IMR-90 (cell line): ENCODE results near the gene FNDC3B. TPM values are rescaled to one million over a fixed set of nuclear protein-coding genes. Genes with fewer than 3 reads are reported as not detected.

Source experiments
- ATAC-seq: fragments of 200-7000 bp; cut with Tn5 transposase; 2 replicates; pipeline ENCODE4 v1.9.1; 2020; ENCODE audit warnings: low read depth, mild to moderate bottlenecking, moderate library complexity
- BruUV-seq: library from RNA; stranded (reverse); fragments of 400-500 nt; replicated peaks from 2 replicates; lab custom pipeline; 2021; lab: Mats Ljungman, UMichigan
- CTCF ChIA-PET: fragments of 300-600 bp; formaldehyde crosslinking; extraction: SDS; loops from one replicate; lab custom pipeline; 2021; ENCODE audit warnings: antibody characterized with exemption; lab: Yijun Ruan, JAX
- POLR2A ChIA-PET: fragments of 300-600 bp; sonication (Branson Sonifier 250); formaldehyde crosslinking; loops from one replicate; lab custom pipeline; 2022; ENCODE audit warnings: antibody characterized with exemption; ENCODE audit not compliant: unreplicated experiment; lab: Charles Lee
- DNase-seq: peaks from one replicate; pipeline ENCODE4 v3.0.0; 2013
- H2AFZ ChIP-seq: replicated peaks from 2 replicates; pipeline ENCODE3; 2013; ENCODE audit warnings: low read length, mild to moderate bottlenecking; ENCODE audit not compliant: poor library complexity
- H2AK5ac ChIP-seq: 2 replicates; pipeline ENCODE4 v1.6.1; 2013; ENCODE audit warnings: low read depth, low read length, inconsistent platforms
- H2AK9ac ChIP-seq: replicated peaks from 2 replicates; pipeline ENCODE3; 2013; ENCODE audit warnings: mild to moderate bottlenecking, low read depth, low read length, moderate library complexity; ENCODE audit not compliant: poor library complexity
- H2BK120ac ChIP-seq: 2 replicates; pipeline ENCODE4 v1.6.1; 2013; ENCODE audit warnings: low read depth, low read length, inconsistent platforms
- H2BK15ac ChIP-seq: 3 replicates; pipeline ENCODE4 v1.6.1; 2013; ENCODE audit warnings: low read depth, low read length, inconsistent platforms
- H2BK20ac ChIP-seq: 2 replicates; pipeline ENCODE4 v1.6.1; 2013; ENCODE audit warnings: low read depth, mild to moderate bottlenecking, inconsistent platforms, low read length, moderate library complexity
- H2BK5ac ChIP-seq: 2 replicates; pipeline ENCODE4 v1.6.1; 2013; ENCODE audit warnings: mild to moderate bottlenecking, low read depth, low read length, inconsistent platforms; ENCODE audit not compliant: poor library complexity, severe bottlenecking
- H3K14ac ChIP-seq: replicated peaks from 2 replicates; pipeline ENCODE4 v1.6.1; 2013; ENCODE audit warnings: low read depth, low read length, inconsistent platforms
- H3K18ac ChIP-seq: 2 replicates; pipeline ENCODE4 v1.6.1; 2013; ENCODE audit warnings: low read depth, low read length, control low read depth
- H3K23ac ChIP-seq: 2 replicates; pipeline ENCODE4 v1.6.1; 2013; ENCODE audit warnings: low read depth, low read length, inconsistent platforms
- H3K27ac ChIP-seq: 2 replicates; pipeline ENCODE4 v1.5.1; 2013; ENCODE audit warnings: mild to moderate bottlenecking, control low read depth, low read length; ENCODE audit not compliant: insufficient read depth
- H3K27me3 ChIP-seq: 2 replicates; pipeline ENCODE4 v1.6.1; 2013; ENCODE audit warnings: low read length; ENCODE audit not compliant: control insufficient read depth, insufficient read depth
- H3K36me3 ChIP-seq: 2 replicates; pipeline ENCODE4 v1.6.1; 2013; ENCODE audit warnings: low read length, mixed read lengths; ENCODE audit not compliant: control insufficient read depth, insufficient read depth
- H3K4ac ChIP-seq: 2 replicates; pipeline ENCODE4 v1.6.1; 2013; ENCODE audit warnings: low read depth, low read length, inconsistent platforms
- H3K4me1 ChIP-seq: 2 replicates; pipeline ENCODE4 v1.6.1; 2013; ENCODE audit warnings: low read length, mixed read lengths; ENCODE audit not compliant: control insufficient read depth, insufficient read depth
- H3K4me2 ChIP-seq: 2 replicates; pipeline ENCODE4 v1.6.1; 2013; ENCODE audit warnings: low read depth, mild to moderate bottlenecking, control low read depth, low read length, moderate library complexity
- H3K4me3 ChIP-seq: 2 replicates; pipeline ENCODE4 v1.5.1; 2013; ENCODE audit warnings: low read depth, mild to moderate bottlenecking, control low read depth, low read length, moderate library complexity; ENCODE audit not compliant: insufficient read depth
- H3K56ac ChIP-seq: 2 replicates; pipeline ENCODE4 v1.6.1; 2013; ENCODE audit warnings: low read length, inconsistent platforms; ENCODE audit not compliant: insufficient read depth; ENCODE audit errors: extremely low read depth
- H3K79me1 ChIP-seq, 2 experiments: 2 replicates each; pipeline ENCODE4 v1.6.1; 2013; ENCODE audit warnings: low read length in 2 of 2, inconsistent platforms in 1 of 2, low read depth in 1 of 2
- H3K9ac ChIP-seq: 2 replicates; pipeline ENCODE4 v1.6.1; 2013; ENCODE audit warnings: low read depth, low read length, control low read depth
- H3K9me1 ChIP-seq: 2 replicates; pipeline ENCODE4 v1.6.1; 2013; ENCODE audit warnings: low read length, inconsistent platforms; ENCODE audit not compliant: insufficient read depth
- H3K9me3 ChIP-seq: 2 replicates; pipeline ENCODE4 v1.6.1; 2013; ENCODE audit warnings: low read length; ENCODE audit not compliant: control insufficient read depth, insufficient read depth
- H4K20me1 ChIP-seq: 2 replicates; pipeline ENCODE4 v1.6.1; 2013; ENCODE audit warnings: low read length, inconsistent platforms; ENCODE audit not compliant: insufficient read depth
- H4K5ac ChIP-seq: 2 replicates; pipeline ENCODE4 v1.6.1; 2013; ENCODE audit warnings: mild to moderate bottlenecking, low read depth, low read length, control low read depth
- H4K8ac ChIP-seq, 2 experiments: 2 replicates each; pipeline ENCODE4 v1.6.1; 2013; ENCODE audit warnings: low read depth in 2 of 2, low read length in 2 of 2, control low read depth in 1 of 2, inconsistent platforms in 1 of 2
- H4K91ac ChIP-seq: 2 replicates; pipeline ENCODE4 v1.6.1; 2013; ENCODE audit warnings: low read depth, low read length, inconsistent platforms; ENCODE audit not compliant: insufficient read depth
- BHLHE40 ChIP-seq: fragments of 150-350 bp; IDR thresholded peaks from 2 replicates; pipeline ENCODE4 v1.6.1; 2016; ENCODE audit warnings: mild to moderate bottlenecking, low read depth, low read length
- CEBPB ChIP-seq: IDR thresholded peaks from 2 replicates; pipeline ENCODE4 v1.6.1; 2012; ENCODE audit warnings: low read depth, low read length, improper control_type of control experiment
- CHD1 ChIP-seq: IDR thresholded peaks from 2 replicates; pipeline ENCODE4 v1.6.1; 2012; ENCODE audit warnings: low read depth, low read length, improper control_type of control experiment
- FOS ChIP-seq: fragments of 150-350 bp; IDR thresholded peaks from 2 replicates; pipeline ENCODE4 v1.6.1; 2016; ENCODE audit warnings: low read depth, low read length
- MAFK ChIP-seq: IDR thresholded peaks from 2 replicates; pipeline ENCODE4 v1.6.1; 2012; ENCODE audit warnings: low read depth, low read length, improper control_type of control experiment
- MAZ ChIP-seq: IDR thresholded peaks from 2 replicates; pipeline ENCODE4 v1.6.1; 2012; ENCODE audit warnings: low read depth, mild to moderate bottlenecking, low read length, improper control_type of control experiment, moderate library complexity, borderline replicate concordance
- MXI1 ChIP-seq: IDR thresholded peaks from 2 replicates; pipeline ENCODE4 v1.6.1; 2012; ENCODE audit warnings: low read depth, mild to moderate bottlenecking, low read length, moderate library complexity, borderline replicate concordance
- NFE2L2 ChIP-seq: fragments of 150-350 bp; IDR thresholded peaks from 2 replicates; pipeline ENCODE4 v1.6.1; 2016; ENCODE audit warnings: low read depth, mild to moderate bottlenecking, low read length
- POLR2A ChIP-seq: IDR thresholded peaks from 2 replicates; pipeline ENCODE4 v1.6.1; 2012; ENCODE audit warnings: mild to moderate bottlenecking, low read depth, low read length
- RAD21 ChIP-seq: IDR thresholded peaks from 2 replicates; pipeline ENCODE4 v1.6.1; 2012; ENCODE audit warnings: low read length, improper control_type of control experiment
- RCOR1 ChIP-seq: IDR thresholded peaks from 2 replicates; pipeline ENCODE4 v1.6.1; 2012; ENCODE audit warnings: mild to moderate bottlenecking, low read length, improper control_type of control experiment; ENCODE audit not compliant: insufficient replicate concordance
- RFX5 ChIP-seq: IDR thresholded peaks from 2 replicates; pipeline ENCODE4 v1.8.0; 2012; ENCODE audit warnings: low read depth, mild to moderate bottlenecking, low read length, moderate library complexity
- SMC3 ChIP-seq: fragments of 150-350 bp; IDR thresholded peaks from 2 replicates; pipeline ENCODE4 v1.6.1; 2016; ENCODE audit warnings: low read depth, mild to moderate bottlenecking, antibody characterized with exemption, low read length, moderate library complexity
- USF2 ChIP-seq: fragments of 150-350 bp; IDR thresholded peaks from 2 replicates; pipeline ENCODE4 v1.6.1; 2017; ENCODE audit warnings: mild to moderate bottlenecking, antibody characterized with exemption, low read length, low read depth
- WGBS, 2 experiments: methylation state at CpG; one replicate each; pipeline versions ENCODE4 v1.1.5 to v1.1.7; 2013; ENCODE audit warnings: missing lambda C conversion rate in 2 of 2; ENCODE audit not compliant: insufficient read length in 1 of 2; ENCODE audit errors: extremely low coverage in 2 of 2; 5-methylcytosine and 5-hydroxymethylcytosine counted together
- dilution Hi-C: fragments of 300-500 bp; cut with HindIII; formaldehyde crosslinking; loops from one replicate; pipeline ENCODE4 v1.14.3; 2018; ENCODE audit warnings: low sequenced_read_pairs; ENCODE audit not compliant: unreplicated experiment
- in situ Hi-C: fragments of 300-500 bp; cut with MboI; formaldehyde crosslinking; loops from 3 replicates; pipeline ENCODE4 v1.14.3; 2019; ENCODE audit warnings: low sequenced_read_pairs, inconsistent platforms, mixed read lengths
- intact Hi-C: fragments of 100-400 bp; cut with micrococcal nuclease; formaldehyde crosslinking; loops from 2 replicates; pipeline ENCODE4 v1.10.0; 2022
- polyA plus RNA-seq, 3 experiments: library from polyadenylated mRNA; depleted of rRNA; stranded (reverse); fragments of >200 nt; gene quantifications; 2 replicates each; pipeline ENCODE4 v1.2.3, GENCODE V29; 2012; ENCODE audit warnings: low replicate concordance in 1 of 3
- total RNA-seq: library from RNA; depleted of rRNA; stranded (reverse); fragments of >200 nt; gene quantifications from 2 replicates; pipeline ENCODE4 v1.2.3, GENCODE V29; 2012
- TF ChIP-seq, protein P1 (sequence below): conservative IDR thresholded peaks from 2 replicates; pipeline ENCODE4 v1.5.1; 2012; ENCODE audit warnings: mild to moderate bottlenecking, low read depth, low read length, improper control_type of control experiment
- TF ChIP-seq, protein P2 (sequence below): fragments of 150-350 bp; IDR thresholded peaks from 2 replicates; pipeline ENCODE4 v1.6.1; 2016; ENCODE audit warnings: low read depth, mild to moderate bottlenecking, low read length, moderate library complexity, borderline replicate concordance

The FNDC3B gene
- total and polyA plus RNA-seq, 2 of the 4 experiments (the other 2 are of a cell fraction): 23.9 to 150 TPM

- Histone ChIP-seq H3K9me1 (peaks cover 16% of the 10 kb centered on the region), H3K4me3 (no peak overlapping the region), H3K56ac (no peak overlapping the region), H4K8ac (0 out of 4 replicates have a peak overlapping the region, but pooled peaks of 1 of the 2 experiments have one; percentile 8), H3K9ac (no peak overlapping the region), H3K9me3 (no peaks in the 10 kb centered on the region), H2AFZ (no peak overlapping the region), H3K18ac (no peak overlapping the region), H3K79me1 (peaks cover 39 to 70% of the 10 kb centered on the region in 2 experiments), H3K4me1 (peaks cover 23% of the 10 kb centered on the region), H4K20me1 (peaks cover 16% of the 10 kb centered on the region), H3K14ac (no peak overlapping the region), H4K91ac (no peak overlapping the region), H3K4ac (no peak overlapping the region), H4K5ac (no peak overlapping the region), H2AK9ac (no peak overlapping the region), H2BK20ac (no peak overlapping the region), H2BK5ac (peak overlapping the region; percentile 15), H3K36me3 (peaks cover 32% of the 10 kb centered on the region), H3K23ac (no peak overlapping the region), H3K27ac (no peak overlapping the region), H2BK15ac (no peak overlapping the region), H3K4me2 (no peak overlapping the region), H2BK120ac (no peak overlapping the region), H3K27me3 (no peaks in the 10 kb centered on the region), H2AK5ac (no peak overlapping the region; the same call in 1 of the 2 replicates)
- CTCF ChIA-PET: interaction anchor here (0.6 kb wide), 1 partner anchor 17 kb away, joined by 3 read pairs; no protein-coding TSS in a partner anchor
- POLR2A ChIA-PET: interaction anchor here (0.5 to 0.6 kb wide), 2 partner anchors 75 to 94 kb away, joined by 4 to 6 read pairs; no protein-coding TSS in a partner anchor
- intact Hi-C loops: no loop called here
- no peak for TF ChIP-seq CEBPB
- TF ChIP-seq RFX5: no peak
- TF ChIP-seq, protein P1, sequence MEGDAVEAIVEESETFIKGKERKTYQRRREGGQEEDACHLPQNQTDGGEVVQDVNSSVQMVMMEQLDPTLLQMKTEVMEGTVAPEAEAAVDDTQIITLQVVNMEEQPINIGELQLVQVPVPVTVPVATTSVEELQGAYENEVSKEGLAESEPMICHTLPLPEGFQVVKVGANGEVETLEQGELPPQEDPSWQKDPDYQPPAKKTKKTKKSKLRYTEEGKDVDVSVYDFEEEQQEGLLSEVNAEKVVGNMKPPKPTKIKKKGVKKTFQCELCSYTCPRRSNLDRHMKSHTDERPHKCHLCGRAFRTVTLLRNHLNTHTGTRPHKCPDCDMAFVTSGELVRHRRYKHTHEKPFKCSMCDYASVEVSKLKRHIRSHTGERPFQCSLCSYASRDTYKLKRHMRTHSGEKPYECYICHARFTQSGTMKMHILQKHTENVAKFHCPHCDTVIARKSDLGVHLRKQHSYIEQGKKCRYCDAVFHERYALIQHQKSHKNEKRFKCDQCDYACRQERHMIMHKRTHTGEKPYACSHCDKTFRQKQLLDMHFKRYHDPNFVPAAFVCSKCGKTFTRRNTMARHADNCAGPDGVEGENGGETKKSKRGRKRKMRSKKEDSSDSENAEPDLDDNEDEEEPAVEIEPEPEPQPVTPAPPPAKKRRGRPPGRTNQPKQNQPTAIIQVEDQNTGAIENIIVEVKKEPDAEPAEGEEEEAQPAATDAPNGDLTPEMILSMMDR: no peak
- TF ChIP-seq, protein P2, sequence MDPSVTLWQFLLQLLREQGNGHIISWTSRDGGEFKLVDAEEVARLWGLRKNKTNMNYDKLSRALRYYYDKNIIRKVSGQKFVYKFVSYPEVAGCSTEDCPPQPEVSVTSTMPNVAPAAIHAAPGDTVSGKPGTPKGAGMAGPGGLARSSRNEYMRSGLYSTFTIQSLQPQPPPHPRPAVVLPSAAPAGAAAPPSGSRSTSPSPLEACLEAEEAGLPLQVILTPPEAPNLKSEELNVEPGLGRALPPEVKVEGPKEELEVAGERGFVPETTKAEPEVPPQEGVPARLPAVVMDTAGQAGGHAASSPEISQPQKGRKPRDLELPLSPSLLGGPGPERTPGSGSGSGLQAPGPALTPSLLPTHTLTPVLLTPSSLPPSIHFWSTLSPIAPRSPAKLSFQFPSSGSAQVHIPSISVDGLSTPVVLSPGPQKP: no peak
- TF ChIP-seq BHLHE40: no peak
- TF ChIP-seq SMC3: no peak
- TF ChIP-seq USF2: no peak
- no peak for TF ChIP-seq FOS
- no peak for TF ChIP-seq NFE2L2
- TF ChIP-seq CHD1: no peak
- no peak for TF ChIP-seq RAD21
- TF ChIP-seq MAFK: no peak
- no peak for TF ChIP-seq MXI1
- TF ChIP-seq RCOR1: no peak
- no peak for TF ChIP-seq MAZ
- TF ChIP-seq POLR2A: no peak
- no TSS peak for BruUV-seq
- DNase-seq (no peak), ATAC-seq (no peak)
- dilution Hi-C loops: no loop called here
- WGBS, 2 experiments: 86% methylated on average over 3 of the region's 6 CpGs; no CpG with 5 or more reads in 1 of the 2 experiments
- in situ Hi-C loops: no loop called here
Observed at GRCh38 chr3:172259111-172259541, 219.7 kb downstream of the FNDC3B start.
